Activated CD4-positive, alpha-beta T cell treated with anti-CD3 and anti-CD28 coated beads for 36 hours (primary cell): ENCODE data around the gene ZNF185. TPM values are rescaled to one million over a fixed set of nuclear protein-coding genes. Genes with fewer than 3 reads are reported as not detected.

Experiments used
- ATAC-seq: fragments of 200-7000 bp; cut with Tn5 transposase; one replicate; pipeline ENCODE4 v1.10.0; 2021; ENCODE audit warnings: mild to moderate bottlenecking, moderate library complexity
- CTCF ChIA-PET: fragments of 350-600 bp; sonication (Branson Sonifier 250); formaldehyde crosslinking; loops from one replicate; lab custom pipeline; 2021; ENCODE audit warnings: antibody characterized with exemption; lab: Charles Lee
- POLR2A ChIA-PET: fragments of 350-600 bp; sonication (Branson Sonifier 250); formaldehyde crosslinking; loops from one replicate; lab custom pipeline; 2021; ENCODE audit warnings: antibody characterized with exemption, inconsistent platforms; lab: Charles Lee
- DNase-seq: peaks from one replicate; pipeline ENCODE4 v3.0.0-alpha.2; 2020
- H3K27ac Mint-ChIP-seq: one replicate; pipeline ENCODE4 v1.8.0; 2021; ENCODE audit warnings: mixed read lengths
- H3K27me3 Mint-ChIP-seq: one replicate; pipeline ENCODE4 v1.8.0; 2021; ENCODE audit warnings: mixed read lengths
- H3K36me3 Mint-ChIP-seq: one replicate; pipeline ENCODE4 v1.8.0; 2021; ENCODE audit warnings: low read depth, mixed read lengths
- H3K4me1 Mint-ChIP-seq: one replicate; pipeline ENCODE4 v1.8.0; 2021; ENCODE audit warnings: mixed read lengths
- H3K4me3 Mint-ChIP-seq: one replicate; pipeline ENCODE4 v1.8.0; 2021; ENCODE audit warnings: mild to moderate bottlenecking, moderate library complexity, mixed read lengths
- H3K9me3 Mint-ChIP-seq: one replicate; pipeline ENCODE4 v1.8.0; 2021; ENCODE audit warnings: low read depth, mixed read lengths
- intact Hi-C, 2 experiments: fragments of 100-400 bp; cut with DNase I in 1 of 2; cut with micrococcal nuclease in 1 of 2; formaldehyde crosslinking; loops; one replicate each; pipeline versions ENCODE4 v1.14.2 to v1.15.1; 2022 to 2024; cut with DNase I, micrococcal nuclease
- total RNA-seq, 2 experiments: library from RNA; stranded (reverse); gene quantifications; one replicate each; pipeline ENCODE4 v1.2.3, GENCODE V29; 2021

ZNF185 gene
- total RNA-seq, 2 experiments from 2014 or later, result 2.0 to 2.1 TPM

DNA sequence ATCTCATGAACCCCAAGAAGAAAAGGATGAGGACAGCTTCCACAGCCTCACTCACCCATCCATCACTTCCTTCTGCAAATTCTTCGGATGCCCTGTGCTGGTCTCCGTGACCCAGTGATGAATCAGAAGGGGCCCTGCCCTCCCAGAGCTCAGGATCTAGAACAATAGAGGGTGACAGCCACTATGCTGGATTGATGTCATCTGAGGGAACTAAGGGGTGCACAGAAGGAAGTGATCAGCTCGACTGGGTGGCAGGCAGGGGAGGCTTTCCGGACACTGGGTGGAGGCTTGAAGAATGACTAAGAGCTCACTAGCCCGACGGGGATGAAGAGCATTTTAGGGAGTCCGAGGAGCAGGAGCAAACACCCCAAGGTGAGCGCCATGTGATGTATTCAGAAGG, 1.4 kb upstream of the ZNF185 start:
- ChIA-PET POLR2A (no interaction called here), CTCF (no interaction called here)
- no peak overlapping the region for H3K4me3 Mint-ChIP-seq
- H3K27me3 Mint-ChIP-seq, result peaks cover 14% of the 10 kb centered on the region
- intact Hi-C loops, result no loop called here
- H3K9me3 Mint-ChIP-seq, result no peaks in the 10 kb centered on the region
- no peak for ATAC-seq
- H3K27ac Mint-ChIP-seq, result no peak overlapping the region
- no peaks in the 10 kb centered on the region for H3K36me3 Mint-ChIP-seq
- peaks cover 3% of the 10 kb centered on the region for H3K4me1 Mint-ChIP-seq
- no peak for DNase-seq

DNA sequence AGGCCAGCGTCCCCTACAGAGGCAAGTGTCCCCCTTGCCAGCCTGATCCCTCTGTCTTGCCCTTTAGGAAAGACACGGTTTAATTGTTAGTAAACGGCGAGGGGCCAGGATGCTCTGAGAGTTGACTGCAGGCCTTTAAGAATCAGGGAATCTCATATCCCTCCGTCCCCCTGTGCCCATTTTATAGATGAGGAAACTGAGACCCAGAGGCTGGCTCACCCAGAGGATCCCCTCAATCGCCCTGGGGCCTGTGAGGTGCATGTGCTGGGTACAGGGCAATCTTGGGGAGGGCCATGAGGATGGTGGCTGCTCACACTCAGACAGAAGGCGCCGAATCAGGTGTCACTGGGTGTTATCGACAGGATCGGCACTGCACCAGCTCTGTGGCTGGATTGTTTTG, 575 bp downstream of the ZNF185 start:
- Mint-ChIP-seq H3K4me1 (peaks cover 3% of the 10 kb centered on the region), H3K9me3 (no peaks in the 10 kb centered on the region), H3K4me3 (no peak overlapping the region), H3K27ac (no peak overlapping the region), H3K27me3 (peaks cover 13% of the 10 kb centered on the region), H3K36me3 (no peaks in the 10 kb centered on the region)
- POLR2A ChIA-PET, result no interaction called here
- ATAC-seq (no peak), DNase-seq (no peak)
- intact Hi-C loops, result no loop called here
- CTCF ChIA-PET, result no interaction called here

DNA sequence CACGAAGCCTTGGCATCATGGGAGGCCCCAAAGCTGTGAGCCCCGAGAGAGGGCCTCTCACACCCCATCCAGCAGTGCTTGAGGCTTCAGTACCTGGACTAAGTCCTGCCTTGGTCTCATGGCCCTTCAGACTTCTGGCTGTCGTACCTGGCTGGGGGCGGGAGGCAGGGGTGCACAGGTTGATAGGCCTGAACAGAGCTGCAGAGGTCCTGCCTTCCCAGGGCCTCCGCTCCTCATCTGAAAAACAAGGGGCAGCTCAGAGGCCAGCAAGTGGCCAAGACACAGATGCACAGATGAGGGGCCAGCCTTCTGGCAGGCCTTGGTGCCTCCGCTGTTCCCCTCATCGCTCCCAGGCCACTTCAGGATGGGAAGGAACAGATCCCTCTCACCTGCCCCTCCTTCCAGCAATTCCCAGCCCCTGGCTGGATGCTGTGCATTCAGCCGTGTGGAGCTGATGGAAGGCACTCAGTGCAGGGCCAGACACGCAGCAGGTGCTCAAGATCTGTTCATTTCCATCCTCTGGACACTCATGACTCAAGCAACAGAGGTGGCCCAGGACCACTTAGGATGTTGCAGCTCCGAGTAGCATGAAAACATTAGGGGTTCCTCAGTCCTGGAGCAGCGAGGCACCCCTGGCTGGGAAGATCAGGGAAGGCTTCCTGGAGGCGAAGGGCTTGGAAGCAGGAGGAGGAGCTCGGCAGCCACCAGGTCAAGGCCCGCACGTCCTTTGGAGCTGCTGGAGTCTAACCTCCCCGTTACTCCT, 1.4 kb downstream of the ZNF185 start:
- ChIA-PET POLR2A (no interaction called here), CTCF (interaction anchor here (1.2 kb wide), 1 partner anchor 24 kb away, joined by 3 read pairs; no protein-coding TSS in a partner anchor)
- Mint-ChIP-seq H3K9me3 (no peaks in the 10 kb centered on the region), H3K4me3 (no peak overlapping the region), H3K27me3 (peaks cover 13% of the 10 kb centered on the region), H3K36me3 (no peaks in the 10 kb centered on the region), H3K4me1 (peaks cover 3% of the 10 kb centered on the region), H3K27ac (no peak overlapping the region)
- no peak for DNase-seq
- no peak for ATAC-seq
- intact Hi-C loops, result no loop called here

GRCh38 chrX:152899874-152900719, 2.2 kb downstream of the ZNF185 start:
- CTCF ChIA-PET, result interaction anchor here (1.2 kb wide), 1 partner anchor 23 kb away, joined by 3 read pairs; no protein-coding TSS in a partner anchor
- H3K4me3 Mint-ChIP-seq, result no peak overlapping the region
- no peak for ATAC-seq

GRCh38 chrX:152900937-152901445, 3.1 kb downstream of the ZNF185 start:
- H3K36me3 Mint-ChIP-seq, result no peaks in the 10 kb centered on the region
- H3K27me3 Mint-ChIP-seq, result peaks cover 12% of the 10 kb centered on the region
- ChIA-PET CTCF (no interaction called here), POLR2A (no interaction called here)
- no peak overlapping the region for H3K27ac Mint-ChIP-seq
- H3K4me3 Mint-ChIP-seq, result no peak overlapping the region
- DNase-seq, result no peak
- H3K9me3 Mint-ChIP-seq, result no peaks in the 10 kb centered on the region
- peak; percentile 75 for ATAC-seq
- H3K4me1 Mint-ChIP-seq, result peaks cover 3% of the 10 kb centered on the region
- intact Hi-C loops, result no loop called here

More at GRCh38 chrX:152899874-152900719, 2.2 kb downstream of the ZNF185 start:
- Mint-ChIP-seq H3K9me3 (no peaks in the 10 kb centered on the region), H3K27me3 (peaks cover 13% of the 10 kb centered on the region), H3K36me3 (no peaks in the 10 kb centered on the region), H3K4me1 (peaks cover 3% of the 10 kb centered on the region), H3K27ac (no peak overlapping the region)
- no peak for DNase-seq
- intact Hi-C loops, result no loop called here
- POLR2A ChIA-PET, result no interaction called here

- Mint-ChIP-seq H3K27me3 (peaks cover 3% of the 10 kb centered on the region), H3K4me3 (no peak overlapping the region), H3K36me3 (no peaks in the 10 kb centered on the region), H3K27ac (no peak overlapping the region), H3K4me1 (peaks cover 3% of the 10 kb centered on the region), H3K9me3 (no peaks in the 10 kb centered on the region)
- no peak for ATAC-seq
- intact Hi-C loops, result no loop called here
- DNase-seq, result no peak
- ChIA-PET POLR2A (no interaction called here), CTCF (no interaction called here)
Observed at GRCh38 chrX:152901816-152902501, 4.1 kb downstream of the ZNF185 start.

- POLR2A ChIA-PET, result no interaction called here
- intact Hi-C loops, result no loop called here
Observed at GRCh38 chrX:152902502-152902820, 4.6 kb downstream of the ZNF185 start.

DNA sequence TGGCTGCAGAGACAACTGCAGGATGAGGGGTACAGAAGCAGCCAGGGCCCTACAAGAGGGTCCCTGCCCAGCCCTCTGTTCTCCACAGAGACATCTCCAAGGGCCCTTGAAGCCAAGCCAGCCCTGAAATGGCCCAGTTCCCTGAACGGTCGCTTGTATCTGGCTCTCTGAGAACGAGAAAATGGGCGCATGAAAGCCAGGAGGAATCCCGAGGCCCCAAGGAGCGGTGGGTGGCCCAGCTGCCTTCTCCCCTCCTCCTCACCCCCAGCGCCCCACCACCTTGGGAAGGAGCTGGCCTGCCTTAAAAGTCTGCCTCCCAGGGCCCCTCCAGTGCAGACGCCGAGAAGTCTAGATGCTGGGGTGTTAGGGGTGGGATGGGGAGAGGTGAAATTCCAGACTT, 5.7 kb downstream of the ZNF185 start:
- ChIA-PET POLR2A (no interaction called here), CTCF (no interaction called here)
- no peak overlapping the region for H3K27ac Mint-ChIP-seq
- H3K27me3 Mint-ChIP-seq, result peaks cover 3% of the 10 kb centered on the region
- intact Hi-C loops, result no loop called here
- no peak overlapping the region for H3K4me3 Mint-ChIP-seq
- H3K36me3 Mint-ChIP-seq, result no peaks in the 10 kb centered on the region
- H3K9me3 Mint-ChIP-seq, result no peaks in the 10 kb centered on the region
- ATAC-seq, result no peak
- DNase-seq, result no peak
- H3K4me1 Mint-ChIP-seq, result peaks cover 3% of the 10 kb centered on the region

More at GRCh38 chrX:152902502-152902820, 4.6 kb downstream of the ZNF185 start:
- no peaks in the 10 kb centered on the region for H3K36me3 Mint-ChIP-seq
- no peak overlapping the region for H3K4me3 Mint-ChIP-seq
- DNase-seq (no peak), ATAC-seq (no peak)
- peaks cover 3% of the 10 kb centered on the region for H3K4me1 Mint-ChIP-seq
- peaks cover 3% of the 10 kb centered on the region for H3K27me3 Mint-ChIP-seq
- H3K9me3 Mint-ChIP-seq, result no peaks in the 10 kb centered on the region
- no peak overlapping the region for H3K27ac Mint-ChIP-seq
- CTCF ChIA-PET, result no interaction called here

DNA sequence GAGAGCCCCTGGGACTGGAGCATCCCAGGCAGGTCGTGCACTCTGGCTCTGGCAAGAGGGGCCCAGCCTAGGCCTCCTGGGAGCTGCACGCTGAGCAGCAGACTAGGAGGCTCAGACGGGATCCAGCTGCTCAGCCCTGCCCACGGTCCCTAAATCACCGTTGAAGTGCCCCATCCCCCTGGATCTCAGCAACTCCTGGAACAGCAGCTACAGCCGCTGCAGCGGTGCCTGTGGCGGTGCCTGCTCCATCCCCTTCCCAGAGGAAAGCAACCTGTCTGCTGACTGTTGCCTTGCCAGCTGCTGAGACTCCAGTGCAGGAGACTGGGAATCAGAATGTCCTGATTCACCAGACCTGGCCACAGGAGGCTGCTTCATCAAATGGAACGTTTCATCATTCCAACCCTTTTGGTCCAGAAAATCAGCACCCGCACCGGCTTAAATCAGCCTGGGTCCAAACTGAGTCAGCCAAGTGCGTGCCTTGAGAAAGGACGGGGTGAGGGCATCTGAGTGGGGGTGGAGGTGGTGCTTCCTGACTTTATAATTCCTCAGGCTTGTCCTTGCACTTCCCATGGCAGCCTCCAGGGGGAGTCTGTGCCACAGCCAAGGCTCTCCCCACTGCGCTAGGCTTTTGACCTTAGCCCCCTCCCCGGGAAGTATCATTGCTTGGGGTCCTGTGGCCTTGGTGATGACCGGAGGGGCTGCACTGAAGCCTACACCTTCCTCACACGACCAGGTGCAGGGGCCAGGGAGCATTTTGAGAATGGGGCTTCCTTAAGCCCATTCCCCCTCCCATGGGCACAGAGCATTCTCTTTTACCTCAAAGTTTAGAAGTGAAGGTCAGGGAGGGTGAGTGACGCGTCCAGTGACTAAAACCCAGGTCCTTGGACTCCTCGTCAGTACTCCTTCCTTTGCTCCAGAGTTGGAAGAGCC, 6.5 kb downstream of the ZNF185 start:
- Mint-ChIP-seq H3K4me1 (peaks cover 3% of the 10 kb centered on the region), H3K36me3 (no peaks in the 10 kb centered on the region), H3K9me3 (no peaks in the 10 kb centered on the region), H3K27me3 (peaks cover 3% of the 10 kb centered on the region), H3K27ac (no peak overlapping the region), H3K4me3 (no peak overlapping the region)
- intact Hi-C loops, result no loop called here
- CTCF ChIA-PET, result no interaction called here
- peak; percentile 59 for DNase-seq
- peak; percentile 59 for ATAC-seq
- POLR2A ChIA-PET, result no interaction called here

GRCh38 chrX:152905081-152905420, 7.2 kb downstream of the ZNF185 start:
- Mint-ChIP-seq H3K9me3 (no peaks in the 10 kb centered on the region), H3K4me1 (peaks cover 3% of the 10 kb centered on the region), H3K36me3 (no peaks in the 10 kb centered on the region), H3K27me3 (peaks cover 1% of the 10 kb centered on the region), H3K4me3 (no peak overlapping the region), H3K27ac (no peak overlapping the region)
- intact Hi-C loops, result no loop called here
- ATAC-seq (no peak), DNase-seq (no peak)
- POLR2A ChIA-PET, result no interaction called here
- CTCF ChIA-PET, result no interaction called here
